HG03159 (cell line): ENCODE results near the gene MYH7.
A peak's percentile ranks its signal among the peaks of the same experiment; 100 is the strongest.
"Not testable (repeated sequence)": the region's sequence is repeated elsewhere in the genome, so short reads cannot be mapped to it uniquely, and the experiment has no call there.

Experiments
- ATAC-seq: cut with Tn5 transposase; IDR thresholded peaks from one replicate; pipeline ENCODE4 v1.9.1; 2021; ENCODE audit warnings: mild to moderate bottlenecking, moderate library complexity; ENCODE audit not compliant: unreplicated experiment

The MYH7 gene

DNA sequence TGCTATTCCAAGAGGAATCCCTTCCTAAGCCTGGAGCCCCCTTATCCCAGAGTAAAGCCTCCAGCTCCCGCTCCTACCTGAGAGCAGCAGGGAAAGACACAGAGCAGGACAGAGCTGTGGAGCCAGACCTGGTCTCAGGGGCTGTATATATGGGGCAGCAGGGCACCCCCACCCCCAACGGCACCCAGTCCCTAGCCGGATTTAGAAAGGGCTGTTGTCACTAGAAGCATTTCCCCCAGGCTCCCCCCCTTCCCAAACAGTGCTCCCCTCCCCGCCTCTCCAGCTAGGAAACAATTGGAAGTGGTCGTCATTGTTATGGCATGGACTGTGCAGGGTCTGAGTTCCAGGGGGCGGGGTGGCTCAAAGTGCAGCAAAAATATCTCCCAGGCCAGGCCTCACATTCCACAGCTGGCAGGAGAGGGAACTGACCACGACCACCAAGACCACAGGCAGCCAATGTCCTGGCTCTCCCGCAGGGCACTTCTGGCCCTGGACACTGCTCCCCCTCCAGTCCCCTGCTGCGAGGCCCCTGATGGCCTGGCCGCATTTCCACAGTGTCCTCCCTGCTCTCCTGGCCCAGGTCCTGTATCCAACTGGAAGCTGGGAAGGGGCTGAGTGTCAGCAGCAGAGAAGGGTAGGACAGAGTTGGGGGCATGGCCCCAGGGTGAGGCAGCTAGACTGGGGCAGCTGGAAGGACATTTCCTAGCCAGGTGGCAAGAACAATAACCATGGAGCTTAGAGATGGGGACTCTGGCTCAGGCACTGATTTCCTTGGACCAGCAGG is at the start of gene MYH7:
MYH7 (minus strand) TSS at position 118 of the 784 bp plus-strand sequence. CDS start 1,928 bp downstream, outside the sequence.
- no peak for ATAC-seq

DNA sequence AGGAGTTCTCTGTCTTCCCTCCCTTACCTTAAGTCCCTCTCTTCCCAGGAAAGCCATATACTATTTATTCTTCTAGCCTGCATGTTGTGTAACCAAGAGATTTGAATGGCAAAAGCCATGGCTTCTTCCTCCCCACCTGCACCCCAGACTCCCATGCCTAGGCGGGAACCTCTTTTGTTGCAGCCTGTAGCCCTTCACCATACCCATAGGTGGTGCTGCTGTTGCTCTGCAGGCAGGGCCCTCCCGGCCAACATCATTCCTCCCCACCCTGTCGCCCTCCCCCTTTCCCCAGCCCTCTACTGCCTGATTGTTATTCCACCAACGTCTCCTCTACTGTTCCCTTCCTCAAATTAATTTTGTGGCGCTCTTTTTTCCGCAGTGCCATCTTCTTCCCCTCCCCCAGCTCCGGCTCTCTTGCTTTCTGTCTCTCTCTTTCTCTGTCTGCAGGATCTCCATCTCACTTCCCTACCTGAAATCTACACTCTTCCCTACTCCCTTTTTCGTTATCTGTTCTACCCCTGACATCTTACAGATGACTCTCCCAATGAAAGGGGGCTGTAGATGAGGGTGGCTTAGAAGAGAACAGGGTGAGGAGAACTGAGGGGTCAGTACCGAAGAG is 47.9 kb upstream of the MYH7 start:
- ATAC-seq = no peak

DNA sequence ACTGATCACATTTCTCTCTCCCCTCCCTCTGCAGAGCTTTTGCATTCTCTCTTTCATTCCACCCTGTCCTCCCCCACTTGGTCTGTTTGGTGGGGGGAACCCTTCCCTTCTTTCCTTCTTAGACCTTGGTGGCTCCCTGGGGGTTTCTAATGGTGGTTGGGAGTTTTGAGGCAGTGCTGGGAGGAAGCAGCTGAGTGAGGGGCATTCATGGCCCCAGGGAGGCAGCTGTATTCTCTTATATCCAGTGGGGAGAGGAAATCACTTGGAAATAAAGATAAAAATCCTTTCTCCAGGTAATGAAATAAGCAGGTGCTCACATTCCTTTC is 47.3 kb upstream of the MYH7 start:
- no peak for ATAC-seq

DNA sequence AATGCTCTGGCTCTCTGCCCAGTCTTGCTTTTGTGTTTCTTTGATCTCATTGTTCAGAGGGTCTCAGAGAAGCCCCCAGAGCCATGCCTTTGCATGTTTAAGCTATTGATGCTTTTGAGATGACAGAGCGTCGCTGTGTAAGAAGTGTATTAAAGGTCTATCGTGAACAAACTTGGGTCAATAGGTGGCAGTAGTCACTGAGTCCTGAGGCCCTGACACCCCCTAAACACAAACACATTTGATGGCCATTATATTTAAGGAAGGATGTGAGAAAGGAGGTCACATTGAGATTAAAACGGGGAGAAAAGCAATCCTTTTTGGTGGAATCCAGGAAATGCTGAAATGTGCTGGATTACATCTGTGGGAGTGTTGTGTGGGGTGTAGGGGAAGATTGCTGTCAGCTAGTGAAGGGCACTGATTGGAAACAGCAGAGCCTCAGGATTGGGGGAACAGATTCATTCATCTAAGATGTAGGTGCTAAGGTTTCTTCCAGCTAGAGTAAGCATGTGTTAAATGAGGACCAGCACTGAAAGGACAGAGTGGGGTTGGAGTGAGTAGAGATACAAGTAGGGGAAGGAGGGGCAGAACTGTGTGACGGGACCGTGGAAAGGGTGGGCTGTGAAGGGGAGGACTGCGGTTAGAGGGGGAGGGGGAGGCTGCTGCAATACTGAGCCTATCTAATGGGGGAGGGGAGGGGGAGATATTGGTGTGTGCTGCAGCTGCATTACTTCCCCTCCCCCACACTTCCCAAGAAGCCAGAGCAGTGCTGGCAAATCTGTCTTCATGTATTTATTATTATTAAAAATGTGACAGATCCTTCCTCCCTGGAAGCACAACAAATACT is 46.7 kb upstream of the MYH7 start:
- ATAC-seq = no peak

DNA sequence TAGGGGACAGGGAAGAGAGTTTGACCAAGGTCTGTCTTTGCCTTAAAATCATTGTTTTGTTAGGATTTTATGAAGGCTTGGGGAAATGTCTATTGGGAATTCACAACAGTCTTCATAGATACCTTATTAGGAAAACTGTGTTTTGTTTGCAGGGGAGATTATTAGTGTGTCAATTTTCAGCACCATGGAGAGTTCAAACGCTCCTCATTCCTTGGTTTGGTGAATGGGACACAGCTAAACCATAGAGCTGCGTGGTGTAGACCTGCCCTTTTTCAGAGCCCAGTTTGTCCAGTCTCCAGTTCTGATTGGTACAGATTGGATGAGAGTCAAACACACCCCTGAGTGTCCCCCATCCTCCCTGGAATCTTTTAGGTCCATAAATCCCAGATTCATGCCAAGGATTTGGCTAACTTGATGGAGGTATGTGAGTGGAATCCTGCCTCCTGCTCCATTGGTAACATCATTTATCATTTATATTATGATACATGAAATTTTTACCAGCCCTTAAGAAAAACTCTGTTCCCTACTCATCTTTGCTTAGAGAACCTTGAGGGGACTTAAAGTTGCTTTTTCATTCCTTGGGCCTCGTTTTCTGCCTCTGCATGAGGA is 46.0 kb upstream of the MYH7 start:
- ATAC-seq = no peak

DNA sequence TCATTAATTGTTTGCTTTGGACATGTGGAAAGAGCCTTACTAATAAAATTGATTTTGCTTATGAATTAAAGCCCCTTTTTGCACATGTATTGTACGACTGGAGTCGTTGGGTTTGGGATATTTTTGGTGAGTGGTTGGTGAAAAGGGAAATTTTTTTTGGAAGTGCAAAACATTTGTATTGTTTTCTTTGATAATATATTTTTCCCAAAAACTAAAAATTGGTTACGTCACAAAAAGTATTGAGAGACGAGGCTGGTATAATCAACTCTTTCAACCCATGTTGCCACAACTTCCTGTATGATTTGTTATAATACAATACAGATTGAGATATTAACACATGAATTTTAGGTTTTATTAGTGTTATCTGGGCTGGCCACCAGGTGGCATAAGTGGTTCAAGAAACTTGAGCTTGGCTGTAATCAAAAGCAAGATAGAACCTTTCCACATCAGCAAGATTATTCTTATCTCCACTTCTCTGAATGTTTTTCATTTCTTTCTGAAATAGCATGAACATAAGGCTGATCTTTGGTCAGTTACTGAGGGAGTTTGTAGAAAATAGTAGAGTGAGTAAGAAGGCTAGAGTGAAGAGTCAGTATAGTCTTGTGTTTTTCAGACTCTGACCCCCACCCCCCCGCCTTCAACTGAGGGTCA is 42.8 kb upstream of the MYH7 start:
- ATAC-seq = no peak

DNA sequence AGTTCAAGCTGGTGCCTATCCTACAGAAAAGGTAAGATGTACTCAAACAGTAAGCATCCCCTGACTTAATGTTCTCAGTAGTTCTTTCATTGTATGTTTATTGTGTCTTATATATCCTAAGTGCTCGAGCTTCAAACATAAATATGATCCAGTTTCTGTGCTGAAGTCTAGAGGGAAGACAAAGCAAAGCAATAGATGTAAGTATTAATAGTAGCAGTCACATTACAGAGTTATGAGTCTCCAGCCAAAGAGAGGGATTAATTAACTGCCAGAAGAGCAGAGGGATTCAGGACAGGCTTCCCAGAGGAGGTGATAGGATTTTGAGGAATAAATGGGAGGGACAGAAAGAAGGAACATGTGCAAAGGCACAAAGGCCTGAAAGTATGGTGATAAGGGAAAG is 35.5 kb upstream of the MYH7 start:
- ATAC-seq = no peak

DNA sequence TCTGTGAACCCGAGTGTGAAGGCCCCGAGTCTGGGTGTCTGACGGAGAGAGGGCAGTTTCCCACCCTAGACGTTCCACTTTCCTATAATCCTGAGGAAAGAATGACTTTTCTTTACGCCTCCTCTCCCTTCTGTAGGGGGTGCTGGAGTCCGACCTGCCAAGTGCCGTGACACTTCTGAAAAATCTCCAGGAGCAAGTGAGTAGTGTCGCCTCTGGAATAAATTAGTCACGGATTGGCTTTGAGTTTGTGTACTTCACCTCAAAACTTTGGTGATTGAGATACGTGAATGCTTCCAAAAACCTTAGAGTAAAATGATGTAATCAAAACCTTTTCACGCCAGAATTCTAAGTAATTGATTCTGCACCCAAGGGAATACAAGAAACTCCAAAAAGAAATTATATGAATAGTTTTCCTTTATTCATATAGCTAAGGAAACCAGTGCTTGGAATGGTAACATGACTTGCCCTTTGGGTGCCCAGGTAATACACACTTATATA is 34.5 kb upstream of the MYH7 start:
- no peak for ATAC-seq

DNA sequence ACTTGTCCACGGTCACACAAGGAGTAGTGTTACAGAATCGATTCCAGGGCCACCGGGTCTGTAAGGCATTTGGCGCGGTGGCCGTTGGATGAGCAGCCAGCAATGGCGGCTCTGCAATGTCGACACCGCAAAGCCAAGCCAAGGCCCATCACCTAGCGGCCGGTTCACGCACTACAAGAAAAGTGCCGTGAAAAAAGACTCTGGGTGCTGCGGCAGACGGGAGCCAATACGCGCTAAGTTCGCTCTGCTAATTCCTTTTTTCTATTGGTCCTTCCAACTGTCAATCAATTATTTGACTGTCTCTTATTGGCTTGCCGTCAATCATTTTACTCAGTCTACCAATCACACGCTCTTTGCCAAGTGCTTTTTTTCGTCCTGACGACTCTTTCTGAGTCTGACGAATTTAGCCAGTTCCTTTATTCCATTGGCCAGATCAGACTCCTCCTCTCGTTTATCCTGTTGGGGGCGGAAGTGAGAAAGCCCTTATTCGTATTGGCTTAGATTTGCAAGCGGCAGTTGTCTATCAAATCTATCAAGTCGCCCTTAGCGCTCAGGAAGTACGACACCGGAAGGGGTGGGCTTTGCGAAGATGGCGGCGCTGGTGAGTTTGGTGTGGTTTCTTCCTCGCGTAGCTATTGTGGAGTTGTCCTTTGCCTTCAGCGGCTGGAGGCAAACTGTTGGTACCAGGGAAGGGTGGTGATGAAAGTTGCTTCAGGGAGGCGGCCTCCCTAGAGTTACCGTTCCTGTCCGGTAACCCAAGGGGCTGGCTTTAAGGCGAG is 33.9 kb upstream of the MYH7 start, which contains the start of gene NGDN:
NGDN (plus strand) TSS at position 577 of the 779 bp plus-strand sequence; CDS start at position 590, 13 bp downstream.
- ATAC-seq = peak; percentile 93

DNA sequence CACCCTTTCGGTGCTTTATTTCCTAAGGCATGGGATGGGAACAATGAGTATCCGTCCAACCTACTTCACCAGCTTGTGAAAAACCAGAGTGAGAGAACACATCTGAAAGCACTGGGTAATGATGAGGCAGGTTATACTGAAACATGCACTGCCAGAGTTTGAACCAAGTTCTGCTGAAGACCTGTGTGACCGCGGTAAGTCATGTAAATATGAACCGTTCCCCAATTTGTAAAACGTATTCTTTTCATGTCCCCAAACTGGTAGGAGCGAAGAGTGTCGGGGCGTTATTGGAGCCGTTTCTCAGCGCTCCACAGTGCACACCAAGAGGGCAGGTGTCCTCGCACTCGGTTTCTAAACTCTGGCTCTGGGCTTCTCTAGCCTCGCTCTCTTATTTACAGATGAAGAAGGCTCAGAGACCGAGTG is 33.3 kb upstream of the MYH7 start:
- ATAC-seq = no peak

DNA sequence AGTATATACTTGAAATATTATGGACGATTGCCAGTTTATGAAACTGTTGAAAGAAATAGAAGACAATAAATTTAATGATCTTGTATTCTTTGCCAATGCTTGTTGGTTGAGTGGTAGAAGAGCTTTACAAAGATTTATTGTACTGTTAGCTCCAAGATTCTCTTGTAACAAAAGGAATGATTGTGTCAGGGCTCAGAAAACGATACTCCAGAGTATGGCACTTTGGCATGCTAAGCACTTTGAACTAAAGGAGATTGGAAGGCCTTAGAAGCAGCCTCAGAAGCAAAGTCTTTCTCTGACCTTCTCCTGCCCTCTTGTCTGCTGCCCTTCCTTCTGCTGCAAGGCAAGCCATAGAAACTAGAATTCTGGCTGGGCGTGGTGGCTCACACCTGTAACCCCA is 29.8 kb upstream of the MYH7 start:
- no peak for ATAC-seq

DNA sequence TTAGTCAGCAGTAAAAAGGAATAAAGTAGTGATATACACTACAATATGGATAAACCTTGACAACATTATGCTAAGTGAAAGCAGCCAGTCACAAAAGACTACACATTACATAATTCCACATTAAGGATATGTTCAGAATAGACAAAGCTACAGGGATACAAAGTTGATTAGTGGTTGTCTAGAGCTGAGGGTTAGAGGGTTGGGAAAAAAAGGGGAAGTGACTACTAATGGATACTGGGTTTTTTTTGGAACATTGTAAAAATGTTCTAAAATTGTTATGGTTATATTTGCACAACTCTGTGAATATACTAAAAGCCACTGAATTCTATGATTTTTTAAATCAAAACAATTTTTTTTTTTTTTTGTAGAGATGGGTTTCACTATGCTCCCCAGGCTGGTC is 29.2 kb upstream of the MYH7 start:
- ATAC-seq = no peak

DNA sequence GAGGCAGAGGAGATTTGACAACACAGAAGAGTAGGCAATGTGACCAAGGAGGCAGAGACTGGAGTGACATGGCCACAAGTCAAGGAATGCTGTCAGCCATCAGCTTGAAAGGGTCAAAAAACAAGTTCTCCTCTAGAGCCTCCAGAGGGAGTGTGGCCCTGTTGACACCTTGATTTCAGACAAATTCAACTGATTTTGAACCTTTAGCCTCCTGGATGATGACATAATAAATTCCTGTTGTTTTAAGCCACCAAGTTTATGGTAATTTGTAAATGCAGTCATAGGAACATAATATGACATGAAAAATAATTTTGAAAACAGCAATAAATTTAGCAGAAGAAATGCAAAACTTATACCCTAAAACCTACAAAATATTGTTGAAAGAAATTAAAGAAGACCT is 25.5 kb upstream of the MYH7 start:
- ATAC-seq = no peak

DNA sequence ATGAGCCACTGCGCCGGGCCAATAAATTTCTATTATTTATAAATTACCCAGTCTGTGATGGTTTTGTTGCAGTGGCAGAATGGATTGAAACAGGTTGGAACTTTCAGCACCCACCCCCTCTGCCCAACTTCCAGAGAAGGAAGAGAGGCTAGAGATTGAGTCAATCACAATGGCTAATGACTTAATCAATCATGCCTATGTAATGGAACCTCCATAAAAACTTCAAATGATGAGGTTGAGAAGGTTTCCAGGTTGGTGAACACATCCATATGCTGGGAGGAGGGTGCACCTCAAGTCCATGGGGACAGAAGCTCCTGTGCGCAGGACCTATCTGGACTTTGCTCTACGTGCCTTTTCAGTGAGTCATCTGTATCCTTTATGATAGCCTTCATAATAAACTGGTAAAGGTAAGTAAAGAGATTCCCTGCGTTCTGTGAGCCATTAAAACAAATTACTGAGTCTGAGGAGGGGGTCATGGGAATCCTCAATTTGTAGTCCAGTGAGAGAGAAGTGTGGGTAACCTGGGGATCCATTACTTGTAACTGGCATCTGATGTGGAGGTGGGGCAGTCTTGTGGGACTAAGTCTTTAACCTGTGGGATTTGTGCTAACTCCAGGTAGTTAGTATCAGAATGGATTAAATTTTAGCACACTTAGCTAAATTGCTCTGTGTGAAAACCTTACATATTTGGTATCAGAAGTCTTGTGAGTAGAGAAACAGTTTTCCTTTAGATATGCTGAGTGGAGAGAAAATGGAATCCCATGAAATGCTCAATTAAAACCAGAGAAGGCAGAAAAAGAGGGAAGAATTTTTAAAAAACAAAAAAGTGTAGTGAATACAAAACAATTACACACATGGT is 22.4 kb upstream of the MYH7 start:
- no peak for ATAC-seq

DNA sequence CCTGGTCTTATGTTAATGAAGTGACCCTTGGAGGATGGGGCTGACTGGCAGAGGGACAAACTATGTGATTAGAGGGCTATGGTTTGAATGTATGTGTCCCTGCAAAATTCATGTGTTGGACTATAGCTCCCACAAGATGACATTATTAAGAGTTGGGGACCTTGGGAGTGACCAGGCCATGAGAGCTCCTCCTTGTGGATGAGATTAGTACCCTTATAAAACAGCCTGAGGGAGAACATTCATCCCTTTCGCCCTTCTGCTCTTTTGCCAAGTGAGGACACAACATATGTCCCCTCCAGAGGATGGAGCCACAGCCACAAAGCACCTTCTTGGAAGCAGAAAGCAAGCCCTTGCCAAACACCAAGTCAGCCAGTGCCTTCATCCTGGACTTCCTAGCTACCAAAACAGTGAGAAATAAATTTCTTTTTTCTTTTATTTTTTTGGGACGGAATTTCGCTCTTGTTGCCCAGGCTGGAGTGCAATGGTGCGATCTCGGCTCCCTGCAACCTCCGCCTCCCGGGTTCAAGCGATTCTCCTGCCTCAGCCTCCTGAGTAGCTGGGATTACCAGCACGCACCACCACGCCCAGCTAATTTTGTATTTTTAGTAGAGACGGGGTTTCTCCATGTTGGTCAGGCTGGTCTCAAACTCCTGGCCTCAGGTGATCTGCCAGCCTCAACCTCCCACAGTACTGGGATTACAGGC is 21.6 kb upstream of the MYH7 start:
- not testable (repeated sequence) for ATAC-seq

DNA sequence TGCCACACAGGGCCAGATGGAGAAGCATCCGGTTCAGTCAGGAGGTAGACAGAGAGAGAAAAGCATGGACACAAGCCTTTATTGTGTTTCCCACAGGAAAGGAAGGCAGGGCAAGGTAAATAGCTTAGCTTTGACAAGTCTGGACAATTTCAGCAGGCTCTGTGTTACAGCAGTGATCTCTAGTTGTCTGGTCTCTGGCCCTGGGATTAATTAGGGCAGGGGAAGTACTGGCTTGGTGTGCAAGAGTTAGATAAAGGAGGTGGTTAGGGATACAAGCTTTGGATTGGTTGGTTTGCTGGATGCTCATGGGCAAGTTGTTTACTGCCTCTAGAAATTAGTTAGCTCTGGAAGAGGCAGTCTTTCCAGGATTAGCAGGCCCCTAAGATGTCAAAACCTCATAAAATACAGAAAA is 19.0 kb upstream of the MYH7 start:
- ATAC-seq = no peak

DNA sequence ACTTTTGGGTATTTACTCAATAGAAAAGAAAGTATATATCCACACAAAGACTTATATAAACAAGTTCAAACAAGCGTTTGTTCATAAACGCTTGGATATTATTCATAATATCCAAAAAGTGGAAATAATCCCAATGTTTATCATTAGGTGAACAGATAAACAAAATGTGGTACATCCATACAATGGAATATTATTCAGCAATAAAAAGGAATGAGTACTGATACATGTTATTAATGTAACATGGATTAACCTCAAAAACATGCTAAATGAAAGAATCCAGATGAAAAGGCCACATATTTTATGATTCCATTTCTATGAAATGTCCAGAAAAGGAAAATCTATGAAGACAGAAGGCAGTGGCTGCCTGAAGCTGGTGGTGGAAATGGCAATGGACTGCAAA is 16.8 kb upstream of the MYH7 start:
- ATAC-seq = no peak

DNA sequence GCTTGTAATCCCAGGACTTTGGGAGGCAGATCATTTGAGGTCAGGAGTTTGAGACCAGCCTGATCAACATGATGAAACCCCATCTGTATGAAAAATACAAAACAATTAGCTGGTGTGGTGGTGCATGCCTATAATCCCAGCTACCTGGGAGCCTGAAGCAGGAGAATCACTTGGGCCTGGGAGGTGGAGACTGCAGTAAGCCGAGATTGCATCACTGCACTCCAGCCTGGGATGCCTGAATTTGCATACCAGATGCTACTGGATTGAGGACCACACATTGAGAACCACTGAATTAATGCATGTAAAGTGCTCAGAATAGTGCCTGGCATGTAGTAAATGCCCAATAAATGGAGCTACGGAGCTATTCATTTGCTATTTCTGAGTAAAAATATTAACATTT is 14.9 kb upstream of the MYH7 start:
- ATAC-seq = no peak
